HepG2 (cell line): ENCODE data around the gene NOL4L. TPM values are rescaled to one million over a fixed set of nuclear protein-coding genes. Genes with fewer than 3 reads are reported as not detected.
A peak's percentile ranks its signal among the peaks of the same experiment; 100 is the strongest.

Experiments
- AKAP8 ChIP-seq: sonication (generic); formaldehyde crosslinking; IDR thresholded peaks from 2 replicates; pipeline ENCODE4 v1.5.1; 2020; ENCODE audit warnings: mild to moderate bottlenecking, missing genetic modification reagents
- CCDC6 ChIP-seq: sonication (generic); formaldehyde crosslinking; IDR thresholded peaks from 2 replicates; pipeline ENCODE4 v1.8.1; 2022; ENCODE audit warnings: mild to moderate bottlenecking, missing genetic modification reagents, moderate library complexity
- FOSL2 ChIP-seq: sonication (generic); formaldehyde crosslinking; IDR thresholded peaks from 2 replicates; pipeline ENCODE4 v1.4.0; 2020; ENCODE audit warnings: missing genetic modification reagents
- HOXA3 ChIP-seq: sonication (generic); formaldehyde crosslinking; IDR thresholded peaks from 2 replicates; pipeline ENCODE4 v1.5.0; 2020; ENCODE audit warnings: missing genetic modification reagents
- JUN ChIP-seq: sonication (generic); formaldehyde crosslinking; IDR thresholded peaks from 2 replicates; pipeline ENCODE4 v1.4.0; 2020; ENCODE audit warnings: mild to moderate bottlenecking, missing genetic modification reagents
- KDM4B ChIP-seq: sonication (generic); formaldehyde crosslinking; IDR thresholded peaks from 2 replicates; pipeline ENCODE4 v1.4.0; 2020; ENCODE audit warnings: missing genetic modification reagents
- NFE2L1 ChIP-seq: sonication (generic); formaldehyde crosslinking; IDR thresholded peaks from 2 replicates; pipeline ENCODE4 v1.4.0; 2020; ENCODE audit warnings: missing genetic modification reagents, mild to moderate bottlenecking, borderline replicate concordance
- NFRKB ChIP-seq: fragments of 450-650 bp; IDR thresholded peaks from 2 replicates; pipeline ENCODE4 v1.6.1; 2017
- NFYB ChIP-seq: sonication (generic); formaldehyde crosslinking; IDR thresholded peaks from 2 replicates; pipeline ENCODE4 v1.4.0; 2020; ENCODE audit warnings: missing genetic modification reagents
- REL ChIP-seq: sonication (generic); formaldehyde crosslinking; conservative IDR thresholded peaks from 2 replicates; pipeline ENCODE4 v1.8.0; 2022; ENCODE audit warnings: mild to moderate bottlenecking, missing genetic modification reagents, moderate library complexity
- SYNCRIP ChIP-seq: fragments of 200-400 bp; formaldehyde crosslinking; IDR thresholded peaks from 2 replicates; pipeline ENCODE4 v1.6.1; 2018; ENCODE audit warnings: mild to moderate bottlenecking, low read depth, low read length; ENCODE audit not compliant: insufficient read depth
- ZBTB20 ChIP-seq: sonication (generic); formaldehyde crosslinking; IDR thresholded peaks from 2 replicates; pipeline ENCODE4 v1.8.1; 2023; ENCODE audit warnings: missing genetic modification reagents, low read depth, mild to moderate bottlenecking, borderline replicate concordance
- ZEB1 ChIP-seq: IDR thresholded peaks from 2 replicates; pipeline ENCODE4 v1.6.1; 2012; ENCODE audit warnings: mild to moderate bottlenecking, low read depth, inconsistent platforms; ENCODE audit not compliant: insufficient replicate concordance
- ZNF343 ChIP-seq: sonication (generic); formaldehyde crosslinking; IDR thresholded peaks from 2 replicates; pipeline ENCODE4 v1.4.0; 2020; ENCODE audit warnings: mild to moderate bottlenecking, missing genetic modification reagents
- ZNF431 ChIP-seq: sonication (generic); formaldehyde crosslinking; IDR thresholded peaks from 2 replicates; pipeline ENCODE4 v1.9.0; 2022; ENCODE audit warnings: missing genetic modification reagents, low read depth, mild to moderate bottlenecking, borderline replicate concordance
- ZNF446 ChIP-seq: sonication (generic); formaldehyde crosslinking; IDR thresholded peaks from 2 replicates; pipeline ENCODE4 v1.5.0; 2020; ENCODE audit warnings: mild to moderate bottlenecking, missing genetic modification reagents
- ZNF660 ChIP-seq: sonication (generic); formaldehyde crosslinking; IDR thresholded peaks from 2 replicates; pipeline ENCODE4 v1.5.1; 2020; ENCODE audit warnings: mild to moderate bottlenecking, low read depth, missing genetic modification reagents, borderline replicate concordance
- polyA plus RNA-seq, 8 experiments: library from polyadenylated mRNA; depleted of rRNA in 3 of 8; stranded (reverse) in 7 of 8; unstranded in 1 of 8; fragments of >200 nt; fragmentation: Illumina TruSeq in 4 of 8; extraction: Trizol in 4 of 8; gene quantifications; 2 replicates each; pipeline versions ENCODE4 v1.2.1 to v1.2.3, GENCODE V29; 2011 to 2016; ENCODE audit warnings: low read depth in 4 of 8, missing spikeins in 1 of 8, mixed read lengths in 1 of 8; ENCODE audit not compliant: insufficient read depth in 1 of 8
- total RNA-seq, 5 experiments: library from RNA; depleted of rRNA; stranded (reverse); fragments of >200 nt; fragmentation: Illumina TruSeq; extraction: Trizol; gene quantifications; 2 replicates each; pipeline ENCODE4 v1.2.3, GENCODE V29; 2016; ENCODE audit warnings: low read depth in 1 of 5
- TF ChIP-seq, protein P1 (sequence below): sonication (generic); formaldehyde crosslinking; IDR thresholded peaks from 2 replicates; pipeline ENCODE4 v1.9.0; 2022; ENCODE audit warnings: missing genetic modification reagents, mild to moderate bottlenecking, borderline replicate concordance
- TF ChIP-seq, protein P2 (sequence below): sonication (generic); formaldehyde crosslinking; IDR thresholded peaks from 2 replicates; pipeline ENCODE4 v1.4.0; 2020; ENCODE audit warnings: missing genetic modification reagents
- TF ChIP-seq, protein P3 (sequence below): sonication (generic); formaldehyde crosslinking; IDR thresholded peaks from 2 replicates; pipeline ENCODE4 v1.8.0; 2022; ENCODE audit warnings: missing genetic modification reagents, low read depth, mild to moderate bottlenecking, borderline replicate concordance
- TF ChIP-seq, protein P4 (sequence below): sonication (generic); formaldehyde crosslinking; IDR thresholded peaks from 2 replicates; pipeline ENCODE4 v1.4.0; 2020; ENCODE audit warnings: missing genetic modification reagents
- TF ChIP-seq, protein P5 (sequence below): sonication (generic); formaldehyde crosslinking; IDR thresholded peaks from 2 replicates; pipeline ENCODE4 v1.4.0; 2020; ENCODE audit warnings: missing genetic modification reagents

Gene NOL4L
- total and polyA plus RNA-seq, 2 of the 13 experiments (the other 11 are each of a cell fraction or from before 2014, with no cell fraction given) = 16.6 to 35.4 TPM

DNA sequence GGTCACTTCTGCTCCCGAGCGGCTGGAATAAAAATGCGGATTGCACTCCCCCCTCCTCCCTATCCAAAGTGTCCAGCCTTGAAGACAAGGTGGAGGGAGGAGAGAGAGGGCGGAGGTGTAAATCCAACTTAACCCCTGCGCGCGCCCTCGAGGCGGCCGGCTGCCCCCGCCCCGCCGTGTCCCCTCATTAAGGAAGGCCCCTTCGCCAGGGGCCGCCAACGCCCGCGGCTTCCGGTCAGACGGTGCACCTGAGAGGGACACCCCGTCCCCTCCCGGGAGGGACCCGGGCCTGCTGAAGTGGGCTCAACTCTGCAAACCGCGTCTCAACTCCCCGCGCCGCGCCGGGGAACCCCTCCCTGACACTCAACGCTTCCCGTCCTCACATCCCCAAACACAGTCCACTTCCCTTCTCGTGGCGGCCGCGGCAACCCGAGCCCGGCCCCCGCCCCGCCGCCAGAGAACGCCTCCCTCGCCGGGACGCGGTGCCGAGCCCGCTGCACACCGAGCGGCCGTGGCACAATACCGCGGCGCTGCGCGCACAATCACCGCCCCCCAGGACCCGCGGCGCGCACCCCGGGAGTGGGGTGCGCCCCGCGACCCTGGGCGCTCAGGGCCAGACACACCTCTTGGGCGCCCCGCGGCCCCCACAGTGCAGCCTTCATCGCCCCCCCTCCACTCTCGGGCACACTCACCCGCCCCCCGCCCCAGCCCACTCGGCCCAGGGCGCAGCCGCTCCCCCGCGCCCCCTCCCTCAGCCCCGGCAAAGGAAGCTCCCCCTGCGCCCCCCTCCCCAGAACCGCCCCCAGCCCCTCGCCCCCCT lies 102.5 kb downstream of the NOL4L start (continued):
- no peak for TF ChIP-seq NFYB (CRISPR knock-in tag)
- TF ChIP-seq CCDC6 (CRISPR knock-in tag) = peak; percentile 82
- TF ChIP-seq, protein P1, sequence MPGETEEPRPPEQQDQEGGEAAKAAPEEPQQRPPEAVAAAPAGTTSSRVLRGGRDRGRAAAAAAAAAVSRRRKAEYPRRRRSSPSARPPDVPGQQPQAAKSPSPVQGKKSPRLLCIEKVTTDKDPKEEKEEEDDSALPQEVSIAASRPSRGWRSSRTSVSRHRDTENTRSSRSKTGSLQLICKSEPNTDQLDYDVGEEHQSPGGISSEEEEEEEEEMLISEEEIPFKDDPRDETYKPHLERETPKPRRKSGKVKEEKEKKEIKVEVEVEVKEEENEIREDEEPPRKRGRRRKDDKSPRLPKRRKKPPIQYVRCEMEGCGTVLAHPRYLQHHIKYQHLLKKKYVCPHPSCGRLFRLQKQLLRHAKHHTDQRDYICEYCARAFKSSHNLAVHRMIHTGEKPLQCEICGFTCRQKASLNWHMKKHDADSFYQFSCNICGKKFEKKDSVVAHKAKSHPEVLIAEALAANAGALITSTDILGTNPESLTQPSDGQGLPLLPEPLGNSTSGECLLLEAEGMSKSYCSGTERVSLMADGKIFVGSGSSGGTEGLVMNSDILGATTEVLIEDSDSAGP (CRISPR knock-in tag) = peak; percentile 75; the same call in 1 of the 2 replicates
- no peak for TF ChIP-seq ZNF431 (CRISPR knock-in tag)
- no peak for TF ChIP-seq ZEB1
- TF ChIP-seq NFE2L1 (CRISPR knock-in tag) = no peak
- TF ChIP-seq SYNCRIP = no peak
- TF ChIP-seq, protein P2, sequence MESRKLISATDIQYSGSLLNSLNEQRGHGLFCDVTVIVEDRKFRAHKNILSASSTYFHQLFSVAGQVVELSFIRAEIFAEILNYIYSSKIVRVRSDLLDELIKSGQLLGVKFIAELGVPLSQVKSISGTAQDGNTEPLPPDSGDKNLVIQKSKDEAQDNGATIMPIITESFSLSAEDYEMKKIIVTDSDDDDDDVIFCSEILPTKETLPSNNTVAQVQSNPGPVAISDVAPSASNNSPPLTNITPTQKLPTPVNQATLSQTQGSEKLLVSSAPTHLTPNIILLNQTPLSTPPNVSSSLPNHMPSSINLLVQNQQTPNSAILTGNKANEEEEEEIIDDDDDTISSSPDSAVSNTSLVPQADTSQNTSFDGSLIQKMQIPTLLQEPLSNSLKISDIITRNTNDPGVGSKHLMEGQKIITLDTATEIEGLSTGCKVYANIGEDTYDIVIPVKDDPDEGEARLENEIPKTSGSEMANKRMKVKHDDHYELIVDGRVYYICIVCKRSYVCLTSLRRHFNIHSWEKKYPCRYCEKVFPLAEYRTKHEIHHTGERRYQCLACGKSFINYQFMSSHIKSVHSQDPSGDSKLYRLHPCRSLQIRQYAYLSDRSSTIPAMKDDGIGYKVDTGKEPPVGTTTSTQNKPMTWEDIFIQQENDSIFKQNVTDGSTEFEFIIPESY (CRISPR knock-in tag) = no peak
- peak; percentile 26 for TF ChIP-seq FOSL2 (CRISPR knock-in tag)
- no peak for TF ChIP-seq ZBTB20 (CRISPR knock-in tag)
- TF ChIP-seq, protein P3, sequence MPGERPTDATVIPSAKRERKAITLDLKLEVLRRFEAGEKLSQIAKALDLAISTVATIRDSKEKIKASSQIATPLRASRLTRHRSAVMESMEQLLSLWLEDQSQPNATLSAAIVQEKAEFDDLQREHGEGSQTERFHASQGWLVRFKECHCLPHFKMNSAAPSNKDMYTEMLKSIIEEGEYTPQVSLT (CRISPR knock-in tag) = no peak
- TF ChIP-seq, protein P4, sequence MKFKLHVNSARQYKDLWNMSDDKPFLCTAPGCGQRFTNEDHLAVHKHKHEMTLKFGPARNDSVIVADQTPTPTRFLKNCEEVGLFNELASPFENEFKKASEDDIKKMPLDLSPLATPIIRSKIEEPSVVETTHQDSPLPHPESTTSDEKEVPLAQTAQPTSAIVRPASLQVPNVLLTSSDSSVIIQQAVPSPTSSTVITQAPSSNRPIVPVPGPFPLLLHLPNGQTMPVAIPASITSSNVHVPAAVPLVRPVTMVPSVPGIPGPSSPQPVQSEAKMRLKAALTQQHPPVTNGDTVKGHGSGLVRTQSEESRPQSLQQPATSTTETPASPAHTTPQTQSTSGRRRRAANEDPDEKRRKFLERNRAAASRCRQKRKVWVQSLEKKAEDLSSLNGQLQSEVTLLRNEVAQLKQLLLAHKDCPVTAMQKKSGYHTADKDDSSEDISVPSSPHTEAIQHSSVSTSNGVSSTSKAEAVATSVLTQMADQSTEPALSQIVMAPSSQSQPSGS (CRISPR knock-in tag) = 0 out of 2 replicates have a peak, but pooled peaks have one; percentile 21
- TF ChIP-seq ZNF446 (CRISPR knock-in tag) = 0 out of 2 replicates have a peak, but pooled peaks have one; percentile 58
- no peak for TF ChIP-seq NFRKB
- TF ChIP-seq, protein P5, sequence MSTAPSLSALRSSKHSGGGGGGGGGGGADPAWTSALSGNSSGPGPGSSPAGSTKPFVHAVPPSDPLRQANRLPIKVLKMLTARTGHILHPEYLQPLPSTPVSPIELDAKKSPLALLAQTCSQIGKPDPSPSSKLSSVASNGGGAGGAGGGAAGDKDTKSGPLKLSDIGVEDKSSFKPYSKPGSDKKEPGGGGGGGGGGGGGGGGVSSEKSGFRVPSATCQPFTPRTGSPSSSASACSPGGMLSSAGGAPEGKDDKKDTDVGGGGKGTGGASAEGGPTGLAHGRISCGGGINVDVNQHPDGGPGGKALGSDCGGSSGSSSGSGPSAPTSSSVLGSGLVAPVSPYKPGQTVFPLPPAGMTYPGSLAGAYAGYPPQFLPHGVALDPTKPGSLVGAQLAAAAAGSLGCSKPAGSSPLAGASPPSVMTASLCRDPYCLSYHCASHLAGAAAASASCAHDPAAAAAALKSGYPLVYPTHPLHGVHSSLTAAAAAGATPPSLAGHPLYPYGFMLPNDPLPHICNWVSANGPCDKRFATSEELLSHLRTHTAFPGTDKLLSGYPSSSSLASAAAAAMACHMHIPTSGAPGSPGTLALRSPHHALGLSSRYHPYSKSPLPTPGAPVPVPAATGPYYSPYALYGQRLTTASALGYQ (CRISPR knock-in tag) = no peak
- TF ChIP-seq ZNF343 (CRISPR knock-in tag) = no peak
- TF ChIP-seq AKAP8 (CRISPR knock-in tag) = peak; percentile 46; the same call in 1 of the 2 replicates
- TF ChIP-seq ZNF660 = no peak
- TF ChIP-seq JUN = no peak
- no peak; the same call in none of the 2 replicates for TF ChIP-seq HOXA3 (CRISPR knock-in tag)
- TF ChIP-seq KDM4B (CRISPR knock-in tag) = no peak
- 0 out of 2 replicates have a peak, but pooled peaks have one; percentile 42 for TF ChIP-seq REL
